Nephron (organoid): Measurements from ENCODE around the gene CD248.

Experiments used
- H3K27ac Mint-ChIP-seq, 3 experiments: 2 replicates each; pipeline ENCODE4 v1.8.0; 2020; ENCODE audit warnings: mixed read lengths in 3 of 3, mild to moderate bottlenecking in 2 of 3, moderate library complexity in 1 of 3
- H3K27me3 Mint-ChIP-seq: 2 replicates; pipeline ENCODE4 v1.8.0; 2021; ENCODE audit warnings: low read depth, mild to moderate bottlenecking, moderate library complexity, mixed read lengths
- H3K36me3 Mint-ChIP-seq: 2 replicates; pipeline ENCODE4 v1.8.0; 2020; ENCODE audit warnings: low read depth, mixed read lengths
- H3K4me1 Mint-ChIP-seq: 2 replicates; pipeline ENCODE4 v1.8.0; 2020; ENCODE audit warnings: mixed read lengths
- H3K4me3 Mint-ChIP-seq, 3 experiments: 2 replicates each; pipeline ENCODE4 v1.8.0; 2020; ENCODE audit warnings: mild to moderate bottlenecking in 3 of 3, mixed read lengths in 3 of 3, moderate library complexity in 2 of 3
- H3K9me3 Mint-ChIP-seq: 2 replicates; pipeline ENCODE4 v1.8.0; 2020; ENCODE audit warnings: mixed read lengths
- CTCF ChIP-seq, 3 experiments: fragments of 200-600 bp; sonication (generic); IDR thresholded peaks; one replicate each; pipeline ENCODE4 v1.5.0; 2021; ENCODE audit warnings: antibody characterized with exemption in 3 of 3; ENCODE audit not compliant: unreplicated experiment in 3 of 3

Gene CD248

GRCh38 chr11:66318600-66318970, 1.7 kb upstream of the CD248 start:
- Mint-ChIP-seq H3K27me3 (peaks cover 11% of the 10 kb centered on the region), H3K36me3 (peaks cover 4% of the 10 kb centered on the region), H3K9me3 (peaks cover 8% of the 10 kb centered on the region), H3K4me1 (peaks cover 58% of the 10 kb centered on the region), H3K27ac (peak overlapping the region; percentile 99 to 100 (median 100)), H3K4me3 (peak overlapping the region; percentile 44 to 63 (median 47))
- no peak for TF ChIP-seq CTCF (IDR thresholded peaks at IDR 0.05; ENCODE audit: unreplicated experiment in 3 of 3)

- peaks cover 8% of the 10 kb centered on the region for H3K9me3 Mint-ChIP-seq
- peaks cover 4% of the 10 kb centered on the region for H3K36me3 Mint-ChIP-seq
- H3K27me3 Mint-ChIP-seq: peaks cover 11% of the 10 kb centered on the region
- peaks cover 52% of the 10 kb centered on the region for H3K4me1 Mint-ChIP-seq
- TF ChIP-seq CTCF (IDR thresholded peaks at IDR 0.05; ENCODE audit: unreplicated experiment in 3 of 3): no peak
- H3K27ac Mint-ChIP-seq: peak overlapping the region; percentile 99 to 100 (median 100)
- H3K4me3 Mint-ChIP-seq: peak overlapping the region; percentile 77 to 92 (median 89)
These were observed 1.1 kb upstream of the CD248 start for GRCh38 chr11:66317723-66318599.

- Mint-ChIP-seq H3K27me3 (peaks cover 11% of the 10 kb centered on the region), H3K36me3 (peaks cover 4% of the 10 kb centered on the region), H3K9me3 (peaks cover 8% of the 10 kb centered on the region), H3K4me3 (peak overlapping the region; percentile 77 to 92 (median 89)), H3K27ac (peak overlapping the region; percentile 99 to 100 (median 100)), H3K4me1 (peaks cover 45% of the 10 kb centered on the region)
- TF ChIP-seq CTCF (IDR thresholded peaks at IDR 0.05; ENCODE audit: unreplicated experiment in 3 of 3): no peak
These were observed 478 bp upstream of the CD248 start for GRCh38 chr11:66317322-66317722.

- Mint-ChIP-seq H3K27ac (peak overlapping the region; percentile 91 to 98 (median 94)), H3K4me3 (peak overlapping the region; percentile 89 to 91 (median 91)), H3K27me3 (peaks cover 8% of the 10 kb centered on the region), H3K9me3 (peaks cover 8% of the 10 kb centered on the region), H3K4me1 (peaks cover 43% of the 10 kb centered on the region), H3K36me3 (peaks cover 4% of the 10 kb centered on the region)
- TF ChIP-seq CTCF (IDR thresholded peaks at IDR 0.05; ENCODE audit: unreplicated experiment in 3 of 3): no peak
These were observed 678 bp downstream of the CD248 start for GRCh38 chr11:66315921-66316811.

GRCh38 chr11:66315498-66315885, 1.4 kb downstream of the CD248 start:
- no peak for TF ChIP-seq CTCF (IDR thresholded peaks at IDR 0.05; ENCODE audit: unreplicated experiment in 3 of 3)
- Mint-ChIP-seq H3K36me3 (peaks cover 4% of the 10 kb centered on the region), H3K27me3 (peaks cover 8% of the 10 kb centered on the region), H3K4me3 (peak overlapping the region; percentile 89 to 91 (median 91)), H3K4me1 (peaks cover 43% of the 10 kb centered on the region), H3K27ac (peak overlapping the region; percentile 91 to 98 (median 94)), H3K9me3 (peaks cover 8% of the 10 kb centered on the region)
